ENCODE measurements around the gene DEK. TPM values are rescaled to one million over a fixed set of nuclear protein-coding genes. Genes with fewer than 3 reads are reported as not detected.
"Not testable (repeated sequence)": the region's sequence is repeated elsewhere in the genome, so short reads cannot be mapped to it uniquely, and the experiment has no call there.

The DEK gene, protein sequence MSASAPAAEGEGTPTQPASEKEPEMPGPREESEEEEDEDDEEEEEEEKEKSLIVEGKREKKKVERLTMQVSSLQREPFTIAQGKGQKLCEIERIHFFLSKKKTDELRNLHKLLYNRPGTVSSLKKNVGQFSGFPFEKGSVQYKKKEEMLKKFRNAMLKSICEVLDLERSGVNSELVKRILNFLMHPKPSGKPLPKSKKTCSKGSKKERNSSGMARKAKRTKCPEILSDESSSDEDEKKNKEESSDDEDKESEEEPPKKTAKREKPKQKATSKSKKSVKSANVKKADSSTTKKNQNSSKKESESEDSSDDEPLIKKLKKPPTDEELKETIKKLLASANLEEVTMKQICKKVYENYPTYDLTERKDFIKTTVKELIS
- total RNA-seq (100 to 1,000 TPM; 181 to 236 (median 202) TPM), polyA plus RNA-seq (10 to 100 TPM; 64.9 to 77.4 (median 69.5) TPM)

DNA sequence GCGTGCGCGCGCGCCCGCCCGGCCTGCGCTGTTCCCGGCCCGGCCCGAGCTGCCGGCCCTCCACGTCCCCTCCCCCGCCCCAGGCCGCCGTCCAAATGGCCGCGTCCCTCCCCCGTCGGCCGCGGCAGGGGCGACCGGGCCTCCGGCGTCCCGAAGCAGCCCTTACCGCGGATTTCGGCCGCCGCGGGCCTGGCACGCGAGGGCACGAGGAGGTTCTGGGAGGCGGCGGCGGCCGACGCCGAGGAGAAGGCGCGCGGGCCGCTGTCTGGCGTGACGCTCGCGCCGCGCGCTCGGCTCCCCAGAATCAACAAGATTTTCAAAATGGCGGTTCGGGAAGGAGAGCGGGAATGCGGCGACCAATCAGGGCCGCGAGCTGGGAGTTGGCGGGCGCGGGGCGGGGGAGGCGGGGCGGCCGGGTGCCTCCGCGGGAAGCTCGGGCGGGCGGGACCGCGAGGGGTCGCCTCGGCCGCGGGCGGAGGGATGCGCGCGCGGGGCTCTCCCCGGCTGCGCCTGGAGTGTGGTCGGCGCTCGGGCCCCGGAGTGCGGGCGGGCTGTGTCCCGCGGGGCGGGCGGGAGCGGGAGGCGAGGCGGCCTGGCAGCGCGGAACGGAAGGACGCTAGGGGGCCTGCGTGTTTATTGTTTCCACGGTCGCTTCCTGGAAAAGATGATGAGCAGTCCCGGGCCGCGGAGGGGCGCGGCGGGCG lies at the start of gene DEK:
Gene DEK (minus strand): TSS at position 312 of the 704 bp plus-strand sequence. CDS start 543 bp downstream, outside the sequence.
- intact Hi-C loops (cut with DNase I) = loop anchor here (2.0 to 5.0 kb wide), 2 partner anchors 52 to 110 kb away; partner anchors contain the start of genes KDM1B and TPMT
- Histone ChIP-seq H3K9me3 (no peaks in the 10 kb centered on the region), H3K4me3 (peak within 1 kb of the TSS; percentile 69 to 93 (median 74)), H3K27me3 (no peaks in the 10 kb centered on the region), H3K4me1 (peaks cover 0 to 41% (median 31%) of the 10 kb centered on the region in 4 donors), H3K36me3 (no peaks in the 10 kb centered on the region), H3K27ac (peak within 1 kb of the TSS; percentile 95 to 100 (median 98))
- peak; percentile 94 for DNase-seq
- TF ChIP-seq POLR2AphosphoS5 (IDR thresholded peaks at IDR 0.05) (peak; percentile 17 to 46 (median 34)), EP300 (IDR thresholded peaks at IDR 0.05) (no peak)
- TF ChIP-seq, protein P1, sequence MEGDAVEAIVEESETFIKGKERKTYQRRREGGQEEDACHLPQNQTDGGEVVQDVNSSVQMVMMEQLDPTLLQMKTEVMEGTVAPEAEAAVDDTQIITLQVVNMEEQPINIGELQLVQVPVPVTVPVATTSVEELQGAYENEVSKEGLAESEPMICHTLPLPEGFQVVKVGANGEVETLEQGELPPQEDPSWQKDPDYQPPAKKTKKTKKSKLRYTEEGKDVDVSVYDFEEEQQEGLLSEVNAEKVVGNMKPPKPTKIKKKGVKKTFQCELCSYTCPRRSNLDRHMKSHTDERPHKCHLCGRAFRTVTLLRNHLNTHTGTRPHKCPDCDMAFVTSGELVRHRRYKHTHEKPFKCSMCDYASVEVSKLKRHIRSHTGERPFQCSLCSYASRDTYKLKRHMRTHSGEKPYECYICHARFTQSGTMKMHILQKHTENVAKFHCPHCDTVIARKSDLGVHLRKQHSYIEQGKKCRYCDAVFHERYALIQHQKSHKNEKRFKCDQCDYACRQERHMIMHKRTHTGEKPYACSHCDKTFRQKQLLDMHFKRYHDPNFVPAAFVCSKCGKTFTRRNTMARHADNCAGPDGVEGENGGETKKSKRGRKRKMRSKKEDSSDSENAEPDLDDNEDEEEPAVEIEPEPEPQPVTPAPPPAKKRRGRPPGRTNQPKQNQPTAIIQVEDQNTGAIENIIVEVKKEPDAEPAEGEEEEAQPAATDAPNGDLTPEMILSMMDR (IDR thresholded peaks at IDR 0.05) = peak; percentile 22 to 53 (median 38)
- 0 to 1% methylated on average over 113 of the region's 113 CpGs for WGBS, 2 donors

DNA sequence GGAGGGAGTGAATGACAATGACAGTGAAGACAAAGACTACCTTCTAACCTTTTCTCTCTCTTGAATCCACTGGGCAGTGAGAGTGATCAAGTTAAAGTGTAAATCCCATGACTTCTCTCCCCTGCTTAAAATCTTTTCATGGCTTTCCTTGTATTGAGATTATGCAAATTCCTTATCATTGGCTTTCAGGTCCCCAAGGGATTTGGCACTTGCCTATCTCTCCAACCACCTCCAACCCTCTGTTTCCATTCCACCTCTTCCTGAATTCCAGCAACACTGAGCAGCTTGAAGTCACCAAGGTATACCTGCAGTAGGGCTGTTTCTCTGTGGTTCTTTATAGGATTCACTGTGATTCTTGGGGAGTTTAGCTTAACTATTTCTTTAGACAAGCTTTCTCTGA lies 48.0 kb upstream of the DEK start:
- no peaks in the 10 kb centered on the region for H3K9me3 ChIP-seq
- DNase-seq = no peak
- intact Hi-C loops (cut with DNase I) = no loop called here
- no peaks in the 10 kb centered on the region for H3K36me3 ChIP-seq
- H3K27ac ChIP-seq = no peak overlapping the region
- H3K27me3 ChIP-seq = no peaks in the 10 kb centered on the region
- H3K4me1 ChIP-seq = no peaks in the 10 kb centered on the region
- H3K4me3 ChIP-seq = no peak overlapping the region
- TF ChIP-seq EP300 (IDR thresholded peaks at IDR 0.05) = no peak
- TF ChIP-seq, protein P1 (IDR thresholded peaks at IDR 0.05) = no peak

DNA sequence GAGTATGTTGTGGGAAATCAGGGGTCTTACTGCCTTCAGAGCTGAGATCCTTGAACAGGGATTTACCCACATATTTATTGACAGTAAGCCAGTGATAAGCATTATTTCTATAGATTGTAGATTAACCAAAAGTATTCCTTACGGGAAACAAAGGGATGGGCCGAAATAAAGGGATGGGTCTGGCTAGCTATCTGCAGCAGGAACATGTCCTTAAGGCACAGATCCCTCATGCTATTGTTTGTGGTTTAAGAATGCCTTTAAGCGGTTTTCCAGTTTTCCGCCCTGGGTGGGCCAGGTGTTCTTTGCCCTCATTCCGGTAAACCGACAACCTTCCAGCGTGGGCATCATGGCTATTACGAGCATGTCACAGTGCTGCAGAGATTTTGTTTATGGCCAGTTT lies 45.7 kb upstream of the DEK start:
- intact Hi-C loops (cut with DNase I); DNase-seq; H3K27ac ChIP-seq; H3K4me1 ChIP-seq; H3K27me3 ChIP-seq; H3K4me3 ChIP-seq; H3K36me3 ChIP-seq; H3K9me3 ChIP-seq: not testable (repeated sequence)
- 70 to 96% methylated on average over 8 of the region's 8 CpGs for WGBS, 2 donors

DNA sequence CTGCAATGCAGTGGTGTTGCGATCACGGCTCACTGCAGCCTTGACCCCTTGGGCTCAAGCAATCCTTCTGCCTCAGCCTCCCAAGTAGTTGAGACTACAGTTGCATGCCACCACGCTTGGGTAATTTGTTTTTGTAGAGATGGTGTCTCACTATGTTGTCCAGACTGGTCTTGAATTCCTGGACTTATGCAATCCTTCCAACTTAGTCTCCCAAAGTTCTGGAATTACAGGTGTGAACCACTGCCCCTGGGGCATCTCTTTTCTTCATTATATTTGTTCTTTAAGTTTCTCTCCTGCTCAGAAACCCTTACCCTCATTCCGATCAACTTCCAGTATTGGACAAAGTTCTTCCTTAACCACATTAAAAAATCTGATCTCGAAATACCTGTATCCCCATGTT lies 44.7 kb upstream of the DEK start:
- H3K36me3 ChIP-seq = no peaks in the 10 kb centered on the region
- intact Hi-C loops (cut with DNase I) = no loop called here
- no peak overlapping the region for H3K27ac ChIP-seq
- no peaks in the 10 kb centered on the region for H3K9me3 ChIP-seq
- no peaks in the 10 kb centered on the region for H3K4me1 ChIP-seq
- no peaks in the 10 kb centered on the region for H3K27me3 ChIP-seq
- WGBS, 2 donors = 92 to 96% methylated on average over 5 of the region's 5 CpGs
- DNase-seq = no peak
- TF ChIP-seq POLR2AphosphoS5 (IDR thresholded peaks at IDR 0.05) (no peak), EP300 (IDR thresholded peaks at IDR 0.05) (no peak), POLR2A (IDR thresholded peaks at IDR 0.05) (no peak)
- TF ChIP-seq, protein P1 (IDR thresholded peaks at IDR 0.05) = no peak
- H3K4me3 ChIP-seq = no peak overlapping the region

DNA sequence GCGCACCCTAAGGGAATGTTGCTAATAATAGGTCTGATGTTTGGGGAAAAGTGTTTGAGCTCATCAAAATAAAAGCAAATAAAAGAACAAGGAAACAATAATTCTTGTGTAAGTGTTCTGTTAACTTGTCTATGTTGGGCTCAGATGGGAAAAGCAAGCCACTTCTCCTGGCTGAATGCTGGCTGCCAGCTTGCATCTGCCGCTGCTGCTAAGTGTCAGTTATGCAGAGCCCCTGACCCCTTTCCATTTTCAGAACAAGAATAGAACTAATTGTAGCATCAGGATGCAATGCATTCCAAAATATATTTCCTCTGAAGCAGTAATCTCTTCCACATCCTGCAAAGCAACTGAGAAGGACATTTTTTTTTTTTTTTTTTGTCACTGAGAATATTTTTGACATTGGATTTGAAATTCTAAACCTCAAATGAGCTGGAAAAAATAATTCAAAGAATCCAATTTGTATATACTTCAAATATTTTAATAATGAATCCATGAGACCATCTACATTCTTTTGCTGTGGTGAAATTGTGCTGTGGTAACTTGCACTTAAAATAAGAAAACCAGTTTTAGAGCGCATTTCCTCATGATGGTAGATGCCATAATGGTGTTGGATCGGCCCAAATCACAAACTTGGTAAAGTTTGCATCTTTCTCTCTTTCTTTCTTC lies 43.9 kb upstream of the DEK start:
- no peaks in the 10 kb centered on the region for H3K9me3 ChIP-seq
- H3K4me1 ChIP-seq = no peaks in the 10 kb centered on the region
- no peak overlapping the region for H3K27ac ChIP-seq
- no peaks in the 10 kb centered on the region for H3K27me3 ChIP-seq
- WGBS, 2 donors = 76 to 80% methylated on average over 4 of the region's 4 CpGs
- TF ChIP-seq POLR2AphosphoS5 (IDR thresholded peaks at IDR 0.05) = no peak
- TF ChIP-seq EP300 (IDR thresholded peaks at IDR 0.05) = no peak
- TF ChIP-seq POLR2A (IDR thresholded peaks at IDR 0.05) = no peak
- TF ChIP-seq, protein P1 (IDR thresholded peaks at IDR 0.05) = no peak
- no peaks in the 10 kb centered on the region for H3K36me3 ChIP-seq
- no peak for DNase-seq
- intact Hi-C loops (cut with DNase I) = no loop called here
- H3K4me3 ChIP-seq = no peak overlapping the region
